Measurements from ENCODE around the gene FAM3C.

FAM3C gene

DNA sequence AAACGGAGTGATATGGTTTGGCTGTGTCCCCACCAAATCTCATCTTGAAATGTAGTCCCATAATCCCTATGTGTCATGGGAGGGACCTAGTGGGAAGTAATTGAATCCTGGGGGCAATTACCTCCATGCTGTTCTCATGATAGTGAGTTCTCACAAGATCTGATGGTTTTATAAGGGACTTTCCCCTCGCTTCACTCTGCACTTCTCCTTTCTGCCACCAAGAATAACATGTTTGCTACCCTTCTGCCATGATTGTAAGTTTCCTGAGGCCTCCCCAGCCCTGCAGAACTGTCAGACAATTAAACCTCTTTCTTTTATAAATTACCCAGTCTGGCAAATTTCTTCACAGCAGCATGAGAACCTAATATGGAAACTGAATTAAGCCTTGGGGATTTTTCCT is 19.1 kb downstream of the FAM3C start:
- no peak for DNase-seq

- no peak for DNase-seq
These were observed 22.9 kb downstream of the FAM3C start for GRCh38 chr7:121373177-121373576.

- no peak for DNase-seq
These were observed 23.6 kb downstream of the FAM3C start for GRCh38 chr7:121372376-121373010.

DNA sequence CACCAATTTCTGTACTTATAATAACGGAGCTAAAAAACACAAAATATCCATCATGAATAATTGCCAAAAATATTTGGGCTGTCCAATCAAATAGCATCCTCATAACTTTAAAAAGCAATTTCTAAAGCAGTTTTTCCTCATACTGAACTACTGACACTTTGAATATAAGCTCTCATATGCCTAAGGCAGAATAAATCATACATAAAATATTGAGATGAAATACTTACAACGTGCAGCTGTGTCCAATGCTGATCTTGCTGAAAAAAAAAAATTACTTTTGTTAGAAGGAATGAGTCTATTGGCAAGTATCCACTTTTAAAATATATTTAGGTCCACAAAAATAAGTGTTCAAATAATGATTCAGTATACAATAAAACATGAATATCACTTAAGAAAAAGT is 24.2 kb downstream of the FAM3C start:
- DNase-seq = no peak

DNA sequence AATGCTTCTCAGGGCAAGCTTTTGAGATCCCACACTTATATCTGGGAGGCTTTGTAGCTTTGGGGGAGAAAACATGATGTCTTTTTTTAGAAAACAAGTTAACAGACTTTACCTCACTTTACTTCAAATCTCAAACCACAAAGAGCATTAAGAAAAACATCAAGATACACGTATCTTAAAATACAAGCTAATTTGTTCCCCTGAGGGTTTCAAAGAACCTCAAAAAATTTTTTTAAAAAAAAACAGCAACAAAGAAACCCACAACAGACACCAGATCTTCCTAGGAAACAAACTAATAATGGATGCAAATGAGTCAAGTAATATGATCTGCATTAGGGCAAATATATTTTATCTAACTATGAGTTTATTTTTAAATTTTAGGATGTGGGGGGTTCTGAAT is 24.7 kb downstream of the FAM3C start:
- no peak for DNase-seq

DNA sequence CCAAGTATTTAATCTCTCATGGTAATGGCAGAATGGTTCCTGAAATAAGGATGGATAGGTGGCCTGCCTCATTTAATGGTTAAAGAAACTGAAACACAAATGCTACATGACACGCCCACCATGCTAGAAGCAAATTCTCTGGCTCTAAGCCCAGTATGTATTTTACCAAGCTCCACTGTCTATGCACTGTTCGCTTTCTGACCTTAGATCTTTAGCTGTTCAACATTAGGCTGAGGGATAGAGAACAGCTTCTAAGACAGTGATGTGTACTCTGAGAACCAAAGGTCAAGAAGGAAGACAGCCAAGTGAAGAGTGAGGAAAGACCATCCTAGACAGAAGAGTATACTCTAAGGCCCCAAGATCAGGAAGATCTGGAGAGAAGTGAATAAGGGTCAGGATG is 26.6 kb downstream of the FAM3C start:
- DNase-seq = no peak

GRCh38 chr7:121366852-121367431 is 29.2 kb downstream of the FAM3C start:
- DNase-seq = peak; percentile 30

DNA sequence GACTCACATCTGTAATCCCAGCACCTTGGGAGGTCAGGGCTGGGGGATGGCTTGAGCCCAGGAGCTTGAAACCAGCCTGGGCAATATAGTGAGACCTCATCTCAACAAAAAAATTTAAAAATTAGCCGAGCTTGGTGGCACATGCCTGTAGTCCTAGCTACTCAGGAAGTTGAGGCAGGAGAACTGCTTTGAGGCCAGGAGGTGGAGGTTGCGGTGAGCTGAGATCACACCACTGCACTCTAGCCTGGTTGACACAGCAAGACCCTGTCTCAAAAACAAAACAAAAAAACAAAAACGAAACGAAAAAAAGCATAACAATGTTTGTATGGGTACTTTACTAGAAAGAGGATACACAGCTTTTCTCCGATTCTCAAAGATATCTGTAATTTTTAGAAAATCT is 35.5 kb downstream of the FAM3C start:
- DNase-seq = no peak

- DNase-seq = no peak
These were observed 40.5 kb downstream of the FAM3C start for GRCh38 chr7:121355574-121355973.

DNA sequence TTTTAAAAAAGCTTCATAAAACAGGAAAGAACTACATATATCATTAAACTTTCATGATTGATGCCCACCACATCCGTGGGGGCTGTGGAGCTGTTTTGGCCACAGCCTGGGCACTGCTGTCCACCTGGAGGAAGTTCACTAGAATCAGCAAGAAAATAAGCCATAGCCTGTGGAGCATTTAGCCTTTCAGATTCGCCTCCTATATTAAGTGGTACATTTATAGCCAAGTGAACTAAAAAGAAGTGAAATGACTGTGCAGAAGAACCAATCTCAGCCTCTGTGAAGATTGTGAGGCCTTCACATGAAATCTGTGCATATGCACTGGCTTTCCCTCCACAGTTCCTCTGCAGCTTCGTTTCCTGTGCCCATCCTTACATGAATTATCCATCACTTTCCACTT is 43.8 kb downstream of the FAM3C start:
- DNase-seq = no peak

- DNase-seq = no peak
These were observed 44.4 kb downstream of the FAM3C start for GRCh38 chr7:121351682-121352081.

GRCh38 chr7:121344497-121344896 is 51.6 kb downstream of the FAM3C start:
- DNase-seq = no peak

GRCh38 chr7:121344093-121344492 is 52.0 kb downstream of the FAM3C start:
- DNase-seq = no peak

DNA sequence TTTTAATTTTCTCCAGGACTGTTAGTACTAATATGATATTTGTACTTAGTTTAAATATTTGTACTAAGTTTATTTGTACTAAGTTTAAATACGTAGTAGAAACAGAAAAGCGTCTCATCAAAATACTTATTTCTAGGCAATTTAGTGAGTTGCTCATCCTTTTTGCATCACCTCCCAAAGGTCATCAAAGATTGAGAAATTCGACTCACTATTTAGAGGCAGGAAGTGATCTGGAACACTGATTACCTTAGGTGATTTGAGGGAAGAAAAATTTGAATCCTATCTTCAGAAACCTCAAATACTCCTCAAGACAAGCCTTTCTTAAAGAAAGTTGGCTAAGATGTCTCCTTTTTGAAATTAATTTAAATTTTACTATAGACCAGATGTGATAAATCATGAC is 52.8 kb downstream of the FAM3C start:
- DNase-seq = no peak

- no peak for DNase-seq
These were observed 53.5 kb downstream of the FAM3C start for GRCh38 chr7:121342631-121343030.

DNA sequence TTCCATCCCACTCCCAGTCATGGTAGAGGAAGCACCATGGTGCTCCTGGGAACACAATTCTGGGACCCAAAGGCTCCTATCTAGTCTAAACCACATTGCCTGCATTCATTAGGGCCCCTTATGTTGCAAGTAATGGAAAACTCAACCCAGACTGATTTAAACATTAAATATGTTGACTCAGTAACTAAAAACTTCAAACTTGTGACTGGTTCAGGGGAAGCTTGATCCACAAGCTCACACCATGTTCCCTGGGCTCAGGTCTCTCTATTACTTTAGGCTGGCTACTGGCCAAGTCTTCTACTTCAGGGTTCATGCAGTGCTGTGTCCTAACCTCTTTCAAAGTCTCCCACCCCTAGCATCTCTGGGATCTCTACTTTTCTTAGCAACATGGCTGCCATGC is 54.2 kb downstream of the FAM3C start:
- no peak for DNase-seq

- no peak for DNase-seq
These were observed 57.0 kb downstream of the FAM3C start for GRCh38 chr7:121339082-121339481.

DNA sequence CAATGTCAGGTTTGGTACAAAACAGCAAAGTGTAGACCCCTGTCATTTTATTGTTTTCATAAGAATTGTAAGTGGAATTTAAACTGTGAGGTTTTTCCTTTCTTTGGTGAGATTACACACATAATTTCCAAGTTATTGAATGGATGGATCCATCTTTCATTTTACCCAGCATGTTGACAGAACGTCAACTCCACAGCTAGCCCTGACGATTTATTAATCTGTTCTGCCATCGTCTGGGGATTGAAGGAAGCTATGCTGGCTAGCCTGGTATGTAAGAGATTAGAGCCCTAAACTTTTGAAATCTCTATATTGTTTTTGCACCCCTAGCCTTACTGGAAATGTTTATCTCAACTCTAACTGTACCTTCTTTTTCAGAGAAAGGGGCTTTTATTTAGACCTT is 58.7 kb downstream of the FAM3C start:
- DNase-seq = peak; percentile 46

GRCh38 chr7:121336579-121336978 is 59.5 kb downstream of the FAM3C start:
- no peak for DNase-seq

DNA sequence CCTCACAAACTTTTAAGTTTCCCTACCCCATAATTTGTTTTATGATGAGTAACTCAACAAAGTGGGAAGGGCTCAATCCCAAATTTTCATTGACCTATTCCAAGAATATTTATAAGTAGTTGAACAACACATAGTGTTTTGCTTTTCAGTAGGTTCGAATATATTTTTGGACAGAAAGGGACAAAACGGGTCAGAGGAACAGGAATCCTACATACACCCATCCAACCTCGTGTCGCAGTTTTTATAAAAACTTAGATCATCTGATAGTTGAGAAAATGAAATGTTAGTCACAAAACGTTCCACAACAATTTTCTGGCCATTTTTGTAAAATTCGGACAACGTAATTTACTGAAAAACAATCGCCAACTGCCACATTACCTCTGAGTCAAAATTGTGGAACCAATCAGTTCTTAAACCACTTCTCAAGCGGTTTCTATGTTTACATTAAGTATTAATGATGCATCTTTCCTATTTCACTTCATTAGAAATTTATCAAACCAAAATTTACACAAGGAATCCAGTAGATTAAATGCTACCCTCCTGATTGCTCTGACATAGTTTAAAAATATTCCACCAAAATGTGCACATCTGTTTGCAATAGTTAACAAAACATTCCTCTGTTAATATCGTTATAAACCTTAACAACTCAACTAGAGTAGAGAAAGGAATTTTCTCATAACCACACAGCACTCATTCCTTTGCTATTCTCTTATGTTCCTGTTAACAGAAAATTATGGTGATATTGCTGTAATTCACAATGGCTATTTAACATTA is 61.0 kb downstream of the FAM3C start:
- DNase-seq = no peak

DNA sequence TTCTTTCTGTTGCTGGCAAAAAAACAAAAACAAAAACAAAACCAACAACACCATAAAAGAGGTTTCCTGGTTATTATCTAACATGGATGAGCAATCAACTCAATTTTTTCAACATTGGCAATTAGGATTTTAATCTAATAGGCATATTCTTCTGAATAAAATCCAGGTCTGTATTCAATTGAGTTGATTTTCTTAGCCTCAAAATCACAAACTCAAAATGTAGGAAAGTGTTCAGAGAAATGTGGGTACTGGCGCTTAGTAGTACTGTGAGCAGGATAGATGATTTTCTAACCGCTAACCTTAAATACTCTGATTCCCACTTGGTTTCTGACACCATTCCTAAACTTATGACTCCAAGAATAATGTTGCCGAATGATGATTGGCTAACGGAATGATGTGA is 61.7 kb downstream of the FAM3C start:
- DNase-seq = no peak

DNA sequence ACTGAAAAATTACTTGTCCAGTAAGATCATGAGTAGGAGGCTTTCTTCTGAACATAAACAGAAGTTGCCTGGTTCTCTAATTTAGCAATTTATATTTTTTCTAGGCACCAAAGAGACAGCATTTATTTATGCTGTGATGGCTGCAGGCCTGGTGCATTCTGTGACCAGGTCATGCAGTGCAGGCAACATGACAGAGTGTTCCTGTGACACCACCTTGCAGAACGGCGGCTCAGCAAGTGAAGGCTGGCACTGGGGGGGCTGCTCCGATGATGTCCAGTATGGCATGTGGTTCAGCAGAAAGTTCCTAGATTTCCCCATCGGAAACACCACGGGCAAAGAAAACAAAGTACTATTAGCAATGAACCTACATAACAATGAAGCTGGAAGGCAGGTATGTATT is 64.5 kb downstream of the FAM3C start:
- DNase-seq = no peak

GRCh38 chr7:121331048-121331447 is 65.1 kb downstream of the FAM3C start:
- DNase-seq = no peak

DNA sequence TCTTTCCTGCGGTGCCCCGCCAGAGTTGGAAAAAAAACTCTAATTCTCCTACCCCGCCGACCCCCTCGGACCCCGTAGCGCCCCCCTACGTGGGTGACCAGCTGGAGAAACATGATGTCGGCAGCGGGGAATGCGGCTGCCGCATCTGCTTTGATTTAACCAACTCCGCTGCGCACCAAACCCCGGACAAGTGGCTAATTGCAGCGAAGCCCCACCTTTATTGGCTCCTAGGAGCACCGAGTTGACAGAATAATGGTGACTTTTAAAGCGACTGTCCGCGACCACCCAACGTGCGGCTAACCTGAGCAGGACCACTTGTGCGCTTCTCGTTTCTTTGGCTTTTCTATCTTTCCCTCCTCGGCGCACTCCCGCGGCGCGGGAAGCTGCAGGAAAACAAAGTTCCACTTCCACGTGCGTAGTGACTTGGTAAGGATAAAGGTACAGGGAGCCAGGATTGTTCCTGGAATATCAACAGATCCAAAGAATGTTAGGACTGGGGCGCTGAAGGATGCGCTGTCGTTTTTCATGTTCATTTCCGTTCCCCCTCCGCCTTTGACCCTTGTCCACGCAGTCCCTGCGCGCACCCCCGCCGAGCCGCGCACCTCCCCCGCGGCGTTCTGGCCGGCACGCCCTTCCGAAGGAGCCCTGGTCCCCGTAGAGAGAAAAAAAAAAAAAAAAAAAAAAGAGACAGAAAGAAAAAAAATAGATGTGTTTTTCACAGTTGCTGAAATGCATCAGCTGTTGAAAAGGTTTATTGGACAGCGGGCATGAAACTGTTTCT is 65.9 kb downstream of the FAM3C start:
- DNase-seq = peak; percentile 37
